ENCODE results near the gene LRRC36. TPM values are rescaled to one million over a fixed set of nuclear protein-coding genes. Genes with fewer than 3 reads are reported as not detected.
A peak's percentile ranks its signal among the peaks of the same experiment; 100 is the strongest.
"Not testable (repeated sequence)": the region's sequence is repeated elsewhere in the genome, so short reads cannot be mapped to it uniquely, and the experiment has no call there.

Gene LRRC36
- total RNA-seq, 2 experiments from 2014 or later, result 0.81 to 0.90 TPM

DNA sequence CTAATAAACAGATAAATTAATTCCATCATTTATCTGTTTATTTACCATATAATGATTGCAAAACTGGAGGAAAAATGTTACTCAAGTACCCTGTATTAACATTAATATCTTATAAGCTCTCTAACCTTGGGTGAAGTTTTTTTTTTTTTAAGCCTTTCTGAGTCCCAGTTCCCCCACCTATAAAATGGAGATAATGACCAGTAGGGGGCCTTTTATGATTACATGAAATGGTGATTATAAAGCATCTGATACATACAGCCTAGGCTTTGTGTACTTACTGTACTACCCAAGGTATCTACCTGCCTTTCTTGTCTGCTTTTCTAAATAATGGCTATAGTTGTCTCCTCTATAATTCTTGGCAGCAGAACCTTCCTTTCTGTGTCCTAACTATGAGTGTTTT, 22.6 kb downstream of the LRRC36 start:
- intact Hi-C loops (cut with micrococcal nuclease), result no loop called here
- CTCF ChIA-PET, result interaction anchor here (1.3 to 2.5 kb wide), 3 partner anchors 8 to 50 kb away, joined by 3 to 10 read pairs (median 7); no protein-coding TSS in a partner anchor
- POLR2A ChIA-PET, result no interaction called here
- Mint-ChIP-seq H3K27me3 (peaks cover 2% of the 10 kb centered on the region), H3K9me3 (no peaks in the 10 kb centered on the region), H3K27ac (no peak overlapping the region), H3K4me1 (ENCODE audit: low read depth) (no peaks in the 10 kb centered on the region), H3K36me3 (ENCODE audit: low read depth) (no peaks in the 10 kb centered on the region), H3K4me3 (no peak overlapping the region)
- ATAC-seq (peak; percentile 62), DNase-seq (no peak)
- TF ChIP-seq, protein P1, sequence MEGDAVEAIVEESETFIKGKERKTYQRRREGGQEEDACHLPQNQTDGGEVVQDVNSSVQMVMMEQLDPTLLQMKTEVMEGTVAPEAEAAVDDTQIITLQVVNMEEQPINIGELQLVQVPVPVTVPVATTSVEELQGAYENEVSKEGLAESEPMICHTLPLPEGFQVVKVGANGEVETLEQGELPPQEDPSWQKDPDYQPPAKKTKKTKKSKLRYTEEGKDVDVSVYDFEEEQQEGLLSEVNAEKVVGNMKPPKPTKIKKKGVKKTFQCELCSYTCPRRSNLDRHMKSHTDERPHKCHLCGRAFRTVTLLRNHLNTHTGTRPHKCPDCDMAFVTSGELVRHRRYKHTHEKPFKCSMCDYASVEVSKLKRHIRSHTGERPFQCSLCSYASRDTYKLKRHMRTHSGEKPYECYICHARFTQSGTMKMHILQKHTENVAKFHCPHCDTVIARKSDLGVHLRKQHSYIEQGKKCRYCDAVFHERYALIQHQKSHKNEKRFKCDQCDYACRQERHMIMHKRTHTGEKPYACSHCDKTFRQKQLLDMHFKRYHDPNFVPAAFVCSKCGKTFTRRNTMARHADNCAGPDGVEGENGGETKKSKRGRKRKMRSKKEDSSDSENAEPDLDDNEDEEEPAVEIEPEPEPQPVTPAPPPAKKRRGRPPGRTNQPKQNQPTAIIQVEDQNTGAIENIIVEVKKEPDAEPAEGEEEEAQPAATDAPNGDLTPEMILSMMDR (IDR thresholded peaks at IDR 0.05), result peak; percentile 62

DNA sequence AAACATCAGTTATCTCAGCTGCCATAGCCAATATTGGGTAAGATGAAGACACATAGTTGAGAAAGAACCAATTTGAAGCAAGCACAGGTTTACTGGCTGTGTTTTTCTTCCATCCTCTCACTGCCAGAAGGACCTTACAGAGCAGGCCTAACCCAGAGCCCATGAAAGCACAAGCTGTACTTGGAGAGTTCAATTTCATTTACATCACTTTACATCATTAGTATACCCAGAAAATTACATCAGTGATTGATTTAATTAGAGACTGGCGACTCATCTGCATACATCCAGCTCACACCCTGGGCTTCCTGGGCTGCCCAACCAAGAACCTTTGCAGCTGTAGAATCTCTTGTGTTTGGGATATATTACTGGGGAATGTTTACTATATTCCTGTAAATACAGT, 23.7 kb downstream of the LRRC36 start:
- no peak for ATAC-seq
- no peak overlapping the region for H3K4me3 Mint-ChIP-seq
- CTCF ChIA-PET, result interaction anchor here (0.9 to 2.5 kb wide), 8 partner anchors 12 to 97 kb away, joined by 3 to 10 read pairs (median 4); partner anchors contain the start of genes TPPP3 and ZDHHC1
- POLR2A ChIA-PET, result interaction anchor here (0.6 kb wide), 1 partner anchor 52 kb away, joined by 3 read pairs; no protein-coding TSS in a partner anchor
- H3K9me3 Mint-ChIP-seq, result no peaks in the 10 kb centered on the region
- TF ChIP-seq, protein P1 (IDR thresholded peaks at IDR 0.05), result no peak
- H3K27ac Mint-ChIP-seq, result no peak overlapping the region
- intact Hi-C loops (cut with micrococcal nuclease), result no loop called here
- no peak for DNase-seq
- H3K27me3 Mint-ChIP-seq, result peaks cover 2% of the 10 kb centered on the region
- H3K4me1 Mint-ChIP-seq (ENCODE audit: low read depth), result no peaks in the 10 kb centered on the region
- H3K36me3 Mint-ChIP-seq (ENCODE audit: low read depth), result no peaks in the 10 kb centered on the region

DNA sequence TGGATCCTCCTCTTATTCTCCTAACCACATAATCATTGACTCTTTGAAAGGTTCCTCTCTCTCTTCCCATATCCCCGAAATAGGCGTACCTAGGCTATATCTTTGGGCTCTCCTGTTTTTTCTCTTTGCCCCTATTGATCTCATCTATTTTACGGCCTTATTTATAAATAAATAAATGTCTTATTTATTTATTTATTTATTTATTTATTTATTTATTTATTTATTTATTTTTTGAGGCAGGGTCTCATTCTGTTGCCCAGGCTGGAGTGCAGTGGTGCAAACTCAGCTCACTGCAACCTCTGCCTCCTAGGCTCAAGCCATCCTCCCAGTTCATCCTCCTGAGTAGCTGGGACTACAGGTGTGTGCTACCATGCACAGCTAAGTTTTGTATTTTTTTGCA, 25.8 kb downstream of the LRRC36 start:
- H3K9me3 Mint-ChIP-seq; H3K27ac Mint-ChIP-seq; H3K4me3 Mint-ChIP-seq; H3K27me3 Mint-ChIP-seq; ATAC-seq; DNase-seq; H3K4me1 Mint-ChIP-seq (ENCODE audit: low read depth); intact Hi-C loops (cut with micrococcal nuclease); H3K36me3 Mint-ChIP-seq (ENCODE audit: low read depth): not testable (repeated sequence)
- ChIA-PET POLR2A (interaction anchor here (0.6 kb wide), 1 partner anchor 76 kb away, joined by 3 read pairs; no protein-coding TSS in a partner anchor), CTCF (interaction anchor here (0.5 to 2.4 kb wide), 5 partner anchors 13 to 558 kb away, joined by 3 to 7 read pairs (median 3); no protein-coding TSS in a partner anchor)

DNA sequence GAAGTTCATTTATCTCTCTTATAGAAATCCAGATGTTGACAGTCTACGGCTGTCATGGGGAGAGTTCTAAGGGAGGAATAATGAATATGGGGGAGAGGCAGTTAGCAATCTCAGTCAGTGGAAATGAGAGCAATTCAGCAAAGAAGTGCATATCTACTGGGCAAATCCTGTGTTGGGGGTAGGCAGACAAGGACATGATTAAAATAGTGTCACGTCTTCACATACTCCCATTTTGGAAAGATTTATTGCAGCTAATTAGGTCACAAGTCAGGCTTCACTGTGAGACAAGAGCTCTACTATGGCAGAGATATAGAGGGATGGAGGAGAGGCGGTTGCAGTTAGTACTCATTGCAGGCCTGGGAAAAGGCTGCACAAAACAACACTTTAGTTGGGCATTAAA, 29.8 kb downstream of the LRRC36 start:
- ChIA-PET POLR2A (no interaction called here), CTCF (interaction anchor here (1.1 to 2.0 kb wide), 4 partner anchors 17 to 92 kb away, joined by 3 to 5 read pairs (median 4); no protein-coding TSS in a partner anchor)
- no peaks in the 10 kb centered on the region for H3K36me3 Mint-ChIP-seq (ENCODE audit: low read depth)
- no peak for DNase-seq
- H3K9me3 Mint-ChIP-seq, result no peaks in the 10 kb centered on the region
- no peak for ATAC-seq
- TF ChIP-seq, protein P1 (IDR thresholded peaks at IDR 0.05), result no peak
- intact Hi-C loops (cut with micrococcal nuclease), result no loop called here
- no peak overlapping the region for H3K27ac Mint-ChIP-seq
- H3K4me1 Mint-ChIP-seq (ENCODE audit: low read depth), result peaks cover 2% of the 10 kb centered on the region
- peaks cover 5% of the 10 kb centered on the region for H3K27me3 Mint-ChIP-seq
- H3K4me3 Mint-ChIP-seq, result no peak overlapping the region

DNA sequence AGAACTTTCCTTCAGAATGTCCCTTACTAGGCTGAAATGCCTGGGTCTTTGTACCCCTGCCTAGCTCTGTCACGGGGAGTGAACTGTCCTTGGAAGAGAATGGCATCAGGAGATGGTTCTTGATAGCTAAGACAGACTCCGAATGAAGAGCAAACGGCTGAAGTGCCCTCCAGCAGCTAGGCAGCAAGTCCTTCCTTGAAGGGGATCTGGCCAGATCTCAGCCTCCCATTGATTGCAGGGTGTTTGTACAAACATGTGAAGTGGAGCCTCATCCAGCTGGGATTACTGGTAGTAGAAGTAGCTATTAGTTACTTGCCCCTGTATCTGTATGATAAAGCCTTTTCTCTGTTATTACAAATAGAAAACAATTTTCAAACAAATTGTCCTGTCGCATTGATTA, 30.9 kb downstream of the LRRC36 start:
- ATAC-seq (no peak), DNase-seq (no peak)
- CTCF ChIA-PET, result interaction anchor here (0.8 to 2.0 kb wide), 8 partner anchors 9 to 91 kb away, joined by 3 to 5 read pairs (median 3); partner anchors contain the start of genes KCTD19 and LRRC36
- peaks cover 5% of the 10 kb centered on the region for H3K27me3 Mint-ChIP-seq
- H3K4me1 Mint-ChIP-seq (ENCODE audit: low read depth), result peaks cover 2% of the 10 kb centered on the region
- H3K9me3 Mint-ChIP-seq, result no peaks in the 10 kb centered on the region
- H3K36me3 Mint-ChIP-seq (ENCODE audit: low read depth), result no peaks in the 10 kb centered on the region
- H3K27ac Mint-ChIP-seq, result no peak overlapping the region
- POLR2A ChIA-PET, result no interaction called here
- intact Hi-C loops (cut with micrococcal nuclease), result no loop called here
- TF ChIP-seq, protein P1 (IDR thresholded peaks at IDR 0.05), result no peak
- no peak overlapping the region for H3K4me3 Mint-ChIP-seq

DNA sequence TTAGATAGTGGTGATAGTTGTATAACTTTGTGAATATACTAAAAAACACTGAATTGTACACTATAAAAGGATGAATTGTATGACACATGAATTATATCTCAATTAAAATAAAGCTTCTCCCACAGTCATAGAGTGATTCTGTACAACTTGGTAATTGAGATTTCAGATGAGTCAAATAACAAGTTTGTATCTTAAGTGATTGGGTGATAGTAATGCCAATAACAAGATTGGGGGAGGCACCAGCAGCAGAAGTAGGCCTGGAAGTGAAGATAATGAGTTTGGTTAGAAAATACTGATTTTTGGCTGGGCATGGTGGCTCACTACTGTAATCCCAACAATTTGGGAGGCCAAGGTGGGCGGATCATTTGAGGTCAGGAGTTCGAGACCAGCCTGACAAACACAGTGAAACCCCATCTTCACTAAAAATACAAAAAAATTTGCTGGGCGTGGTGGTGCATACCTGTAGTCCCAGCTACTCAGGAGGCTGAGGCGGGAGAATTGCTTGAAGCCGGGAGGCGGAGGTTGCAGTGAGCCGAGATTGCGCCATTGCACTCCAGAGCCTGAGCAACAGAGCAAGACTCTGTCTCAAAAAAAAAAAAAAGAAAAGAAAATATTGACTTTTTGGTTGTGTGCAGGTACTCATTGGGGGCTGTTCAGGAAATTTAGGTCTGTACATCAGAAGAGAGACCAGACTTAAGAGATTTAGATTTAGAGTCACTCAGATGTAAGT, 33.1 kb downstream of the LRRC36 start:
- CTCF ChIA-PET, result interaction anchor here (1.1 to 1.6 kb wide), 2 partner anchors 32 to 68 kb away, joined by 3 to 5 read pairs; no protein-coding TSS in a partner anchor
- H3K27me3 Mint-ChIP-seq; H3K27ac Mint-ChIP-seq; H3K36me3 Mint-ChIP-seq (ENCODE audit: low read depth); ATAC-seq; H3K9me3 Mint-ChIP-seq; DNase-seq; H3K4me1 Mint-ChIP-seq (ENCODE audit: low read depth); intact Hi-C loops (cut with micrococcal nuclease); H3K4me3 Mint-ChIP-seq: not testable (repeated sequence)
- POLR2A ChIA-PET, result interaction anchor here (0.6 kb wide), 1 partner anchor 632 kb away, joined by 3 read pairs; no protein-coding TSS in a partner anchor

Data from activated CD8-positive, alpha-beta T cell treated with anti-CD3 and anti-CD28 coated beads for 36 hours (primary cell).